ENCODE data around the gene PPP1R3G. TPM values are rescaled to one million over a fixed set of nuclear protein-coding genes. Genes with fewer than 3 reads are reported as not detected.
A peak's percentile ranks its signal among the peaks of the same experiment; 100 is the strongest.

The PPP1R3G gene
- total and polyA plus RNA-seq, 2 of the 4 experiments (the other 2 are of a cell fraction), result 0.10 to 0.18 TPM

GRCh38 chr6:5116243-5116991, 31.3 kb downstream of the PPP1R3G start:
- no peak for ATAC-seq (ENCODE audit: low read depth)
- H3K27me3 ChIP-seq (ENCODE audit: control insufficient read depth, insufficient read depth, low read length), result no peaks in the 10 kb centered on the region
- no peaks in the 10 kb centered on the region; the same call in 1 of the 2 replicates for H3K9me3 ChIP-seq (ENCODE audit: control insufficient read depth, insufficient read depth, low read length)
- H3K4me2 ChIP-seq (ENCODE audit: low read depth, low read length), result no peak overlapping the region
- no peak overlapping the region for H2BK15ac ChIP-seq (ENCODE audit: low read depth, low read length)
- H2AFZ ChIP-seq (replicated peaks; ENCODE audit: low read length, poor library complexity), result no peak overlapping the region
- POLR2A ChIA-PET (ENCODE audit: unreplicated experiment), result no interaction called here
- H4K5ac ChIP-seq (ENCODE audit: low read depth, low read length), result no peak overlapping the region
- H4K91ac ChIP-seq (ENCODE audit: insufficient read depth, low read depth, low read length), result no peak overlapping the region
- no peak overlapping the region for H4K8ac ChIP-seq (ENCODE audit: low read depth in 2 of 2, low read length in 2 of 2)
- H3K9me1 ChIP-seq (ENCODE audit: insufficient read depth, low read length), result peaks cover 3% of the 10 kb centered on the region; the same call in 1 of the 2 replicates
- 100% methylated on average over 1 of the region's 9 CpGs; no CpG with 5 or more reads in 1 of the 2 experiments for WGBS, 2 experiments (ENCODE audit: extremely low coverage in 2 of 2, insufficient read length in 1 of 2)
- no peak overlapping the region for H3K23ac ChIP-seq (ENCODE audit: low read depth, low read length)
- in situ Hi-C loops (cut with MboI; ENCODE audit: low sequenced_read_pairs) (no loop called here), intact Hi-C loops (cut with micrococcal nuclease) (loop anchor here (10.0 kb wide), 1 partner anchor 172 kb away; no protein-coding TSS in a partner anchor), dilution Hi-C loops (cut with HindIII; ENCODE audit: low sequenced_read_pairs, unreplicated experiment) (no loop called here)
- no peaks in the 10 kb centered on the region for H3K36me3 ChIP-seq (ENCODE audit: control insufficient read depth, insufficient read depth, low read length)
- H2BK120ac ChIP-seq (ENCODE audit: low read depth, low read length), result no peak overlapping the region
- H3K4me1 ChIP-seq (ENCODE audit: control insufficient read depth, insufficient read depth, low read length), result peaks cover 2% of the 10 kb centered on the region; the same call in 1 of the 2 replicates
- no peaks in the 10 kb centered on the region for H3K79me1 ChIP-seq (ENCODE audit: low read depth in 1 of 2, low read length in 2 of 2)
- H3K14ac ChIP-seq (replicated peaks; ENCODE audit: low read depth, low read length), result no peak overlapping the region
- no peak overlapping the region for H2AK9ac ChIP-seq (replicated peaks; ENCODE audit: low read depth, low read length, poor library complexity)
- H4K20me1 ChIP-seq (ENCODE audit: insufficient read depth, low read length), result no peaks in the 10 kb centered on the region; the same call in 1 of the 2 replicates
- no peak overlapping the region for H3K4ac ChIP-seq (ENCODE audit: low read depth, low read length)
- no peak overlapping the region for H2BK20ac ChIP-seq (ENCODE audit: low read depth, low read length)
- no peak overlapping the region for H3K56ac ChIP-seq (ENCODE audit: extremely low read depth, insufficient read depth, low read length)
- H3K27ac ChIP-seq (ENCODE audit: insufficient read depth, low read length), result no peak overlapping the region
- CTCF ChIA-PET, result no interaction called here
- H3K4me3 ChIP-seq (ENCODE audit: insufficient read depth, low read depth, low read length), result no peak overlapping the region
- no peak overlapping the region for H2BK5ac ChIP-seq (ENCODE audit: low read depth, low read length, poor library complexity, severe bottlenecking)
- H3K9ac ChIP-seq (ENCODE audit: low read depth, low read length), result no peak overlapping the region
- no peak overlapping the region for H3K18ac ChIP-seq (ENCODE audit: low read depth, low read length)
- no peak overlapping the region for H2AK5ac ChIP-seq (ENCODE audit: low read depth, low read length)
- no TSS peak for BruUV-seq (replicated peaks)
- peak; percentile 28 for DNase-seq
- TF ChIP-seq CTCF (conservative IDR thresholded peaks at IDR 0.05; ENCODE audit: low read depth, low read length), result no peak
- no peak for TF ChIP-seq FOS (IDR thresholded peaks at IDR 0.05; ENCODE audit: low read depth, low read length)
- TF ChIP-seq RFX5 (IDR thresholded peaks at IDR 0.05; ENCODE audit: low read depth, low read length), result no peak
- no peak for TF ChIP-seq MAFK (IDR thresholded peaks at IDR 0.05; ENCODE audit: low read depth, low read length)
- TF ChIP-seq ELK1 (IDR thresholded peaks at IDR 0.05; ENCODE audit: borderline replicate concordance, low read depth, low read length), result no peak
- no peak for TF ChIP-seq RAD21 (IDR thresholded peaks at IDR 0.05; ENCODE audit: low read length)
- no peak for TF ChIP-seq CHD1 (IDR thresholded peaks at IDR 0.05; ENCODE audit: low read depth, low read length)
- TF ChIP-seq POLR2A (IDR thresholded peaks at IDR 0.05; ENCODE audit: low read depth, low read length), result no peak
- TF ChIP-seq MXI1 (IDR thresholded peaks at IDR 0.05; ENCODE audit: borderline replicate concordance, low read depth, low read length), result no peak
- TF ChIP-seq MAZ (IDR thresholded peaks at IDR 0.05; ENCODE audit: borderline replicate concordance, low read depth, low read length), result no peak
- no peak for TF ChIP-seq BHLHE40 (IDR thresholded peaks at IDR 0.05; ENCODE audit: low read depth, low read length)
- TF ChIP-seq USF2 (IDR thresholded peaks at IDR 0.05; ENCODE audit: low read depth, low read length), result no peak
- no peak for TF ChIP-seq RCOR1 (IDR thresholded peaks at IDR 0.05; ENCODE audit: insufficient replicate concordance, low read length)
- no peak for TF ChIP-seq NFE2L2 (IDR thresholded peaks at IDR 0.05; ENCODE audit: low read depth, low read length)
- no peak for TF ChIP-seq SMC3 (IDR thresholded peaks at IDR 0.05; ENCODE audit: low read depth, low read length)

All from IMR-90 (cell line).